HG03196 (cell line): ENCODE data around the gene POTEF.
"Not testable (repeated sequence)": the region's sequence is repeated elsewhere in the genome, so short reads cannot be mapped to it uniquely, and the experiment has no call there.

Experiments
- ATAC-seq: cut with Tn5 transposase; IDR thresholded peaks from one replicate; pipeline ENCODE4 v1.9.1; 2021; ENCODE audit not compliant: unreplicated experiment

The POTEF gene

DNA sequence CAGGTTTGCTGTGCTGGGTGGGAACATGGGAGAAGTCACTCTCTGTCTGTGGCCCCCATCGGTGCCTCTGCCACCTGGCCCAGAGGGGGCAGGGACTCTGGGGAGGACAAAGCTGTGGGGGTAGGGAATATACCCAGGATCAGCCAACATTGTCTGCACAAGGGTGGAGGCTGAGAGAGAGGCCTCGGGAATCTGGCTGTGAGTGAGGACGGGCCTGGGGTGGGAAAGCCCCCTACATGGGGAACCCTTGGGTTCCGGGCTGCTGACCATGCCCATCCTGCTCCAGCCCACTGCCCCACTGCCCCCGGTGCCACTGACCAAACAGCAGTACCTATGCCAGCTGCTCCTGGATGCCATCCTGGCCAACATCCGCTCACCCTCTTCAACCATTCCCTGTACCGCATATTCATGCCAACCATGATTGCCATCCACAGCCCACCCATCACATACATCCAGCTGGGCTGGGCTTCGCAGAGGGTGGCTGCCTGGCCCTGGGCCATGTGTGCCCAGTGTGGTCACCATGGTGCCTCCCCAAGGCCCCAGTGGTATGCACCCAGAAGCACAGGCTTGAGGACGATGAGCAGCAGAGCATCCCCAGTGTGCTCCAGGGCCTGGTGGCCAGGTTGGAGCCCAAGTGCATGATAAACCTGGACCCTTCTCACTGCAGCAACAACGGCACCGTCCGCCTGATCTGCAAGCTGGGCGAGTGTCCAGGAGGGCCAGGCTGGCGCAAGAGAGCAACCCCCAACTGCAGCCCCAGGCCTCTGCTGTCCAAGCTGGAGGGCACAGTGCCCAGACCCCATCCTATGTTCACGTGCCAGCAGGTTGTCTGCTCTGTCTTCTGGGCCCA, 6.9 kb upstream of the POTEF start:
- no peak for ATAC-seq

DNA sequence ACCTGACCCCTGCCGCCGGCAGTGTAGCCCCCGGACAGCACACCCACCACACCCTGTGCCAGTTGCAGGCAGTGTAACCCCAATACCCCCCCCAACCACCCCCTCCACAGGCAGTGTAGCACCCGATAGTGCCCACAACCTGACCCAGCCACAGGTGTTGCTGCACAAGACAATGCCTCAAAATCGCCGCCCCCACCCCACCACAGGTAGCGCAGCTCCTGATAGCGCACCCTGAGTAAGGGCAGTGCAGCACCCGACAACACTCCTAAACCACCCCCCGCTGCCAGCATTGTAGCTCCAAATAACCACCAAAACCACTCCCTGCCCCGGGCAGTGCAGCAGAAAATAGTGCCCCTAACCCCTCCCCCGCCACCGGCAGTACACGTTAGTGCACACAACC, 558 bp downstream of the POTEF start:
- not testable (repeated sequence) for ATAC-seq

DNA sequence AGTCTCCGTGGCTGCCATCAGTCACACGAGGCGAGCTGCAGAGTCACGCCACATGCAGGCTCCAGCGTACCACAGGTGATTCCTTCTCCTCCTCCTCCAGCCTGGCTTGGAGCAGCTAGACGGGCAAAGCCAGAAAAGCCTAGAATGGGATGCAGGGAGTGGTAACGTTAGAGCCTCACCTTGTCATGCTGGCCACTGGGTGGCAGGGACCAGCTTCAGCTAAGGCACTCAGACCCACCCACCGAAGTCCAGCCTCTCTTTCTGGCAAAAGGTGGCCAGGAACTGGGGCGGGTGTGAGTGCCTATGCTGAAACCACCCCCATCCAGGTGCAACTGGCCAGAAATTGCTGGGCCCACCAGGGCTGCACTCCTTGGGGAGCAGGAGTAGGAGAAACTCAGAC, 1.3 kb downstream of the POTEF start:
- not testable (repeated sequence) for ATAC-seq

DNA sequence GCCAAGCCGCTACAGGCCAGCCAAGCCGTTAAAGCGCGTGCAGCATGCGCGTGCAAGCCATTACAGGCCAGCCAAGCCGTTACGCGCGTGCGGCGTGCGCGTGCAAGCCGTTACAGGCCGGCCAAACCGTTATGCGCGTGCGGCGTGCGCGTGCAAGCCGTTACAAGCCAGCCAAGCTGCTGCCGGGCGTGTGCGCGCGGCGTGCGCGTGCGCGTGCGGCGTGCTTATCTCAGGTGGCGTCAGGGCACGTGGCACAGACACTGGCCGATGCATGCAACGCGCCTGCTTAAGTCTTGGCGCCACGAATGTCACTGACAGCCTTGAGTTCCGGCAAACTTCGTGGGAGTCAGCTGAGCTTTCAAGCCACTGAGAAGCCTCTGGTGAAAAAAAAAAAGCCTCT, 8.1 kb downstream of the POTEF start:
- not testable (repeated sequence) for ATAC-seq

DNA sequence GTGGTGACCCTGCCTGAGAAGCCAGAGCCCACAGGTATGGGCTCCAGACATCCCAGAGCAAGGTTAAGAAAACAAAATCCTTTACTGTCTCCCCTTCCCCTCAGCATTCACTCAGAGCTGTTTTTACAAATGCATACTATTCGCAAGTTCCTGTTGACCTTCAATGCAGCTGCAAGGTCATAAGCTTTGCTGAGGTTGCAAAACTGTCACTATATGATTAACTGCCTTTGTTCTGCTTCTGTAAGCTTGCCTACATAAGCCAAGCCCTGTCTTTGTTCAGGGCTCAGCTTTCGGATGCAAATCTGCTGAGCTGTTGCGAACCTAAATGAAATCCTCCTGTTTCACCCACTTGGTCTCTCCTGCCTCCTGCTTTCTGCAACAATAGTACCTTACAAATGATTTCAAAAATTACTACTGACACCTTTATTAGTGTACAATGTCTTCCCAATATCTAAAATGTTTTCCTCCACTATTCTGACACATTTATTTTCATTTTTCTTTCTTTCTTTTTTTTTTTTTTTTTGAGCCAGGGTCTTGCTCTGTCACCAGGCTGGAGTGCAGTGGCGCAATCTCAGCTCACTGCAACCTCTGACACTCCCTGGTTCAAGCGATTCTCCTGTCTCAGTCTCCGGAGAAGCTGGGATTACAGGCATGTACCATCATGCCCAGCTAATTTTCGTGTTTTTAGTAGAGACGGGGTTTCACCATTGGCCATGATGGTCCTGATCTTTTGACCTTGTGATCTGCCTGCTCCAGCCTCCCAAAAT, 26.2 kb downstream of the POTEF start:
- not testable (repeated sequence) for ATAC-seq

- ATAC-seq: not testable (repeated sequence)
These were observed 66.4 kb downstream of the POTEF start for GRCh38 chr2:130062645-130063044.

GRCh38 chr2:130059982-130060381, 69.0 kb downstream of the POTEF start:
- ATAC-seq: not testable (repeated sequence)

DNA sequence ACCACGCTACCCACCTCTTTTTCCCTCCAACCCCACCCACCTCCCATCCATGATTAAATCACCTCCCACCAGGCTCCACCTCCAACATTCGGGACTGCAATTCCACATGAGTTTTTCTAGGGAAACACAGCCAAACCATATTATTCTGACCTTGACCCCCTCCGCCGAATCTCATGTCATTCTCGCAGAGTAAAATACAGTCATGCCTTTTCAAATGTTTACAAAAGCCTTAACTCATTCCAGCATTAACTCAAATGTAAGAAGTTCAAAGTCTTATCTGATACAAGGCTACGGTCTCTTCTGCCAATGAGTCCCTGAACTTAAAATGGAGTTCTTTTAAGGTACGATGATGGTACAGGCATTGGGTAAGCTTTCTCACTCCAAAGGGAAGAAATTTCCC, 72.7 kb downstream of the POTEF start:
- not testable (repeated sequence) for ATAC-seq

GRCh38 chr2:130053217-130053911, 75.7 kb downstream of the POTEF start:
- not testable (repeated sequence) for ATAC-seq

GRCh38 chr2:130052376-130052775, 76.6 kb downstream of the POTEF start:
- ATAC-seq: not testable (repeated sequence)

GRCh38 chr2:130048422-130048821, 80.6 kb downstream of the POTEF start:
- ATAC-seq: not testable (repeated sequence)

GRCh38 chr2:130038265-130038603, 90.8 kb downstream of the POTEF start:
- ATAC-seq: not testable (repeated sequence)

- not testable (repeated sequence) for ATAC-seq
These were observed 103.1 kb downstream of the POTEF start for GRCh38 chr2:130025931-130026330.
